AG04450 (cell line): ENCODE data around the gene EXOC6B. TPM values are rescaled to one million over a fixed set of nuclear protein-coding genes. Genes with fewer than 3 reads are reported as not detected.

Experiments
- CTCF ChIA-PET: fragments of 300-600, 350-600 bp; formaldehyde crosslinking; extraction: SDS; loops from one replicate; lab custom pipeline; 2022; ENCODE audit warnings: antibody characterized with exemption, inconsistent platforms; lab: Charles Lee
- POLR2A ChIA-PET: fragments of 350-600 bp; formaldehyde crosslinking; extraction: SDS; loops from one replicate; lab custom pipeline; 2021; ENCODE audit warnings: antibody characterized with exemption, inconsistent platforms; lab: Yijun Ruan, JAX
- DNase-seq: peaks from one replicate; pipeline ENCODE4 v3.0.0-alpha.2; 2011; ENCODE audit warnings: low read depth, low spot score
- H3K27ac ChIP-seq: one replicate; pipeline ENCODE4 v1.5.1; 2012; ENCODE audit warnings: low read depth, low read length, control low read depth
- H3K27me3 ChIP-seq: one replicate; pipeline ENCODE4 v1.6.0; 2012; ENCODE audit warnings: low read length; ENCODE audit not compliant: control insufficient read depth, insufficient read depth
- H3K4me3 ChIP-seq: 2 replicates; pipeline ENCODE4 v1.5.1; 2011; ENCODE audit warnings: mild to moderate bottlenecking, low read depth, low read length, control low read depth
- H3K9me3 ChIP-seq: 2 replicates; pipeline ENCODE4 v1.5.1; 2012; ENCODE audit warnings: low read length; ENCODE audit not compliant: control insufficient read depth, insufficient read depth
- polyA plus RNA-seq: library from polyadenylated mRNA; depleted of rRNA; stranded (reverse); fragments of >200 nt; gene quantifications from 2 replicates; pipeline ENCODE4 v1.2.3, GENCODE V29; 2011
- TF ChIP-seq, protein P1 (sequence below): IDR thresholded peaks from 2 replicates; pipeline ENCODE4 v1.5.1; 2011; ENCODE audit warnings: low read depth, low read length, control low read depth, inconsistent platforms

EXOC6B gene
- polyA plus RNA-seq, 1 experiment, result 28.7 TPM

DNA sequence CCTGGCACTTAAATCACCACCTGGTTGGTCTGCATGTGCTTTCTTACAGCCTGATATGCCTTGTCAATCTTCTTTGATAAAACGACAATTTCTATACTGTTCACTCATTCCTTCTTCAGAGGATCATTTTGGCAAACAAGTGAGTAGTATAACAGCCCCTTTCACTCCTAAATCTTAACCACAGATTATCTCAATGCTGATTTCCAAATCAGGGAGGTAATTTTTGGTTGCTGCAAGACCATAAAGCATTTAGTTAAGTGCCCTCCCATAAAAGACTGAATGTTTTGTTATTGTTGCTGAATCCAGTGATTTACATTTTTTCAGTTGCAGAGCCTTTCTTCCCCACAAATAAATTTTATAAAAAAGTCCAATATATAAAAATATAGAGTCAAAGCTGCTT is 549.0 kb downstream of the EXOC6B start:
- ChIA-PET POLR2A (no interaction called here), CTCF (interaction anchor here (0.6 to 0.7 kb wide), 2 partner anchors 30 to 1292 kb away, joined by 3 read pairs; no protein-coding TSS in a partner anchor)
- Histone ChIP-seq H3K4me3 (no peak overlapping the region), H3K27ac (no peak overlapping the region), H3K9me3 (no peaks in the 10 kb centered on the region), H3K27me3 (no peaks in the 10 kb centered on the region)
- TF ChIP-seq, protein P1, sequence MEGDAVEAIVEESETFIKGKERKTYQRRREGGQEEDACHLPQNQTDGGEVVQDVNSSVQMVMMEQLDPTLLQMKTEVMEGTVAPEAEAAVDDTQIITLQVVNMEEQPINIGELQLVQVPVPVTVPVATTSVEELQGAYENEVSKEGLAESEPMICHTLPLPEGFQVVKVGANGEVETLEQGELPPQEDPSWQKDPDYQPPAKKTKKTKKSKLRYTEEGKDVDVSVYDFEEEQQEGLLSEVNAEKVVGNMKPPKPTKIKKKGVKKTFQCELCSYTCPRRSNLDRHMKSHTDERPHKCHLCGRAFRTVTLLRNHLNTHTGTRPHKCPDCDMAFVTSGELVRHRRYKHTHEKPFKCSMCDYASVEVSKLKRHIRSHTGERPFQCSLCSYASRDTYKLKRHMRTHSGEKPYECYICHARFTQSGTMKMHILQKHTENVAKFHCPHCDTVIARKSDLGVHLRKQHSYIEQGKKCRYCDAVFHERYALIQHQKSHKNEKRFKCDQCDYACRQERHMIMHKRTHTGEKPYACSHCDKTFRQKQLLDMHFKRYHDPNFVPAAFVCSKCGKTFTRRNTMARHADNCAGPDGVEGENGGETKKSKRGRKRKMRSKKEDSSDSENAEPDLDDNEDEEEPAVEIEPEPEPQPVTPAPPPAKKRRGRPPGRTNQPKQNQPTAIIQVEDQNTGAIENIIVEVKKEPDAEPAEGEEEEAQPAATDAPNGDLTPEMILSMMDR, result no peak
- no peak for DNase-seq

DNA sequence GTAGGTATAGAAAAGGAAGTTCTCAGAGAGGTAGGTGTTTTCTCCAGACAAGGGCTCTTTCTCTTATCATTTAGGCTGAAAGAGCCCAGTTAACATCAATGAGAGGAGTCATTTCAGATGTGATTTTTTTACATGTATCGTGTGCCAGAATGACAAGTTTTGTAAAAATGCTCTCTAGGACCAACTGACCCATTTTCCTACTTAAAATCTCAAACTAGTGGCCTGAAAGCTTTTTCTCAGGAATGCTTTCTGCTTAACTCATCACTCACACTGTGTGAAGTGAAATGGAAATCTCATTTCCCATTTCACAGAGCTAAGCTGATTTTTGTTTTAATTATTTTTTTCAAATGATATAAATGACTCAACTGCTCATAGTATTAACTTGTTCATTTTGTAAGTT is 549.5 kb downstream of the EXOC6B start:
- TF ChIP-seq, protein P1, result no peak
- DNase-seq, result no peak
- H3K9me3 ChIP-seq, result no peaks in the 10 kb centered on the region
- no peaks in the 10 kb centered on the region for H3K27me3 ChIP-seq
- CTCF ChIA-PET, result no interaction called here
- no peak overlapping the region for H3K27ac ChIP-seq
- no peak overlapping the region for H3K4me3 ChIP-seq
- POLR2A ChIA-PET, result no interaction called here

DNA sequence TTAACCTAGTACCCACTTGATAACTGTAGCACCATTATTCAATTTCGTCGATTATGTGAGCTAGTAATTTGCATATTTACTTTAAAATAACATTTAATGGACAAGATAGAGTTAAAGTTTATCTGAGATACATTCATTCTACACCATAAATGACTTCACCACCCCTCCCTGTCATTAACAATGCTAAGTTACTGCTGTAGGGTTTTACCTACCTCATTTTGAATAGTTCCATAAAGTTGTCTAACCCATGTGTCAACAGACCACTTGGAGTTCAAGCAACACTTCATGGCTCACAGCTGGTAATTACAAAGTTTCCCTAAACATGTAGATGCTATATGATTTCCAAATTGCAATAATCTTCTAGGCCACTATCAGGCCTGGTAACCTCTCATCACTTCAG is 550.7 kb downstream of the EXOC6B start:
- CTCF ChIA-PET, result no interaction called here
- H3K27me3 ChIP-seq, result no peaks in the 10 kb centered on the region

DNA sequence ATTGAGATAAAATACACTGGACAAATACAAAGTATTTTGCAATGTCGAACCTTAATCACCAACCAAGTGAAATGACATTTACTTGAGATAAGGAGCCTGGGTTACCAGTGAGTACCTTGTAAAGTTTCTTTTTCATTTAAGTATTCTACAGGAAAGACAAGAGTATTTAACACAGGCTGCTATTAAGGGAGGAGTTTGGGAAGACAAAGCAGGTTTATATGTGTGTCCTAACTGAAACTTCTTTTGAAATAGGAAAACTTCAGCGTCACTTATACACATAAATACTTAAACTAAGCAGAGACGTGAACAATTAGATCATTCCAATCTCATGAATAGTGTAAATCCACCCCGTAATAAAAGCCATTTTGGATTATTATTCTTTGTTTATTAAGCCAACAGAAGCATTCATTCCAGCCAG is 551.4 kb downstream of the EXOC6B start:
- ChIA-PET POLR2A (no interaction called here), CTCF (no interaction called here)
- Histone ChIP-seq H3K27me3 (no peaks in the 10 kb centered on the region), H3K4me3 (no peak overlapping the region), H3K9me3 (no peaks in the 10 kb centered on the region), H3K27ac (no peak overlapping the region)
- TF ChIP-seq, protein P1, result no peak
- no peak for DNase-seq

More for the DNA sequence above, 550.7 kb downstream of the EXOC6B start:
- Histone ChIP-seq H3K27ac (no peak overlapping the region), H3K4me3 (no peak overlapping the region), H3K9me3 (no peaks in the 10 kb centered on the region)
- DNase-seq, result no peak
- TF ChIP-seq, protein P1, result no peak
- POLR2A ChIA-PET, result no interaction called here

DNA sequence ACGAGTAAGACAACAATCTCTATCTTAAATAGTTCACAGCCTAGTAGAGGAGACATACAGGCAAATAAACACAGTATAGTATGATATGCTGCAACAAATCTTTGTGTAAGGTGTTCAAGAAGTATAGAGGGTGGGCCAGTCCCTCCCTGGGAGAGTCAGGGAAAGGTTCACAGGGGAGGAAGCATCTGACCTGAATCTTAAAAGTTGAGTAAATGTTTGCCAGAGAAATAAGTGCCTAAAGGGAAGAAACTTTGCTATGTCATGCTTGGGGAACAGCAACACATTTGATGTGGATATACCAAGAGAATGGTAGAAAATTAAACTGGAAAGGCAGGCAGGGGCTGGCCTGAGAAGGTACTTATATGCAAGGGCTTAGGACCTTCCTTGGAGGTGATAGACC is 552.4 kb downstream of the EXOC6B start:
- H3K9me3 ChIP-seq, result no peaks in the 10 kb centered on the region
- DNase-seq, result no peak
- H3K27me3 ChIP-seq, result no peaks in the 10 kb centered on the region
- H3K27ac ChIP-seq, result no peak overlapping the region
- TF ChIP-seq, protein P1, result no peak
- ChIA-PET CTCF (no interaction called here), POLR2A (no interaction called here)
- H3K4me3 ChIP-seq, result no peak overlapping the region
